ENCODE results near the gene CKAP4. TPM values are rescaled to one million over a fixed set of nuclear protein-coding genes. Genes with fewer than 3 reads are reported as not detected.

Gene CKAP4
- total RNA-seq, 2 experiments from 2014 or later = 14.7 to 15.7 TPM

DNA sequence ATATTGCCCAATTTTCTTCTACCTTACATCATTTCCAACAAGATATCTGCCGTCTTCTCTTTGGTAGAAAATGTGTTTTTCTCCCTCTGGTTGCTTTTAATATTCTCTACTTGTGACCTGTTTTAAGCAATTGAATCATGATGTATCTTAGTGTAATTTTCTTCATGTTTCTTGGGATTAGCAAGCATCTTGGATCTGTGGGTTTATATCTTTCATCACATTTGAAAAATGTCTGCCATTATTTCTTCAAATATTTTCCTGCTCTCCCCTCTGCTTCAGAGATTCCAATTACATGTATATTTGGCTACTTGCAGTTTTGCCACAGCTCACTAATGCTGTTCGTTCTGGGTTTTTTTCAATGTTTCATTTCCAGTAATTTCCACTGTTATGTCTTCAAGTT, 30.1 kb downstream of the CKAP4 start:
- ChIA-PET POLR2A (no interaction called here), CTCF (no interaction called here)
- Histone ChIP-seq H3K4me1 (ENCODE audit: insufficient read depth, low read length) (no peaks in the 10 kb centered on the region), H3K27ac (ENCODE audit: low read depth in 1 of 2, low read length in 2 of 2) (no peak overlapping the region), H3K9me3 (ENCODE audit: control insufficient read depth in 1 of 2, insufficient read depth in 1 of 2, low read length in 2 of 2) (peaks cover 11 to 12% of the 10 kb centered on the region in 2 experiments), H3K27me3 (ENCODE audit: control insufficient read depth in 1 of 2, insufficient read depth in 2 of 2, low read length in 2 of 2) (peaks cover 8 to 20% of the 10 kb centered on the region in 2 experiments), H3K36me3 (ENCODE audit: insufficient read depth, low read length) (no peaks in the 10 kb centered on the region), H3K4me3 (ENCODE audit: low read length) (no peak overlapping the region)
- intact Hi-C loops (cut with DNase I, micrococcal nuclease) = no loop called here
- H3K4me1 Mint-ChIP-seq (ENCODE audit: low read depth) = no peaks in the 10 kb centered on the region
- peaks cover 8% of the 10 kb centered on the region for H3K9me3 Mint-ChIP-seq
- H3K36me3 Mint-ChIP-seq (ENCODE audit: low read depth) = no peaks in the 10 kb centered on the region
- TF ChIP-seq, protein P1, sequence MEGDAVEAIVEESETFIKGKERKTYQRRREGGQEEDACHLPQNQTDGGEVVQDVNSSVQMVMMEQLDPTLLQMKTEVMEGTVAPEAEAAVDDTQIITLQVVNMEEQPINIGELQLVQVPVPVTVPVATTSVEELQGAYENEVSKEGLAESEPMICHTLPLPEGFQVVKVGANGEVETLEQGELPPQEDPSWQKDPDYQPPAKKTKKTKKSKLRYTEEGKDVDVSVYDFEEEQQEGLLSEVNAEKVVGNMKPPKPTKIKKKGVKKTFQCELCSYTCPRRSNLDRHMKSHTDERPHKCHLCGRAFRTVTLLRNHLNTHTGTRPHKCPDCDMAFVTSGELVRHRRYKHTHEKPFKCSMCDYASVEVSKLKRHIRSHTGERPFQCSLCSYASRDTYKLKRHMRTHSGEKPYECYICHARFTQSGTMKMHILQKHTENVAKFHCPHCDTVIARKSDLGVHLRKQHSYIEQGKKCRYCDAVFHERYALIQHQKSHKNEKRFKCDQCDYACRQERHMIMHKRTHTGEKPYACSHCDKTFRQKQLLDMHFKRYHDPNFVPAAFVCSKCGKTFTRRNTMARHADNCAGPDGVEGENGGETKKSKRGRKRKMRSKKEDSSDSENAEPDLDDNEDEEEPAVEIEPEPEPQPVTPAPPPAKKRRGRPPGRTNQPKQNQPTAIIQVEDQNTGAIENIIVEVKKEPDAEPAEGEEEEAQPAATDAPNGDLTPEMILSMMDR (IDR thresholded peaks at IDR 0.05) = no peak
- DNase-seq = no peak
- ATAC-seq (ENCODE audit: poor library complexity) = no peak
- H3K27me3 Mint-ChIP-seq = peaks cover 35% of the 10 kb centered on the region
- no peak overlapping the region for H3K27ac Mint-ChIP-seq
- no peak overlapping the region for H3K4me3 Mint-ChIP-seq

DNA sequence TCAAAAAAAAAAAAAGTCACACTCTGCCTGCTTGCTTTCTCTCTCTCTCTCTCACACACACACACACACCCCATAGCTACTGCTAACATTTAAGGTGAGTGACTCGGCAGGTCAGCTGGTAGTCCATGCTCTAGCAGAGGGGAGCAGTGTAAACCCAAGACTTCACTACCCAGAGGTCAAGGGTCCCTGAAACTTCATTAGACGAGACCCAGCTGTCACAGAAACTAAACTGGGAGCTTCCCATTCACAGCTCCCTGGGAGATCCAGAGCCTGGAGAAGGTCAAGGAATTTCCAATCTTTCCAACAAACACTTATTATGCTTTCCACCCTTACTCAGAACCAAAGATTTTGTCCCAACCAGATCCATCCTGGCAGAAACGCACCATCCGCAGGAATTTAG, 33.2 kb downstream of the CKAP4 start:
- Histone ChIP-seq H3K9me3 (ENCODE audit: control insufficient read depth in 1 of 2, insufficient read depth in 1 of 2, low read length in 2 of 2) (peaks cover 11 to 12% of the 10 kb centered on the region in 2 experiments), H3K36me3 (ENCODE audit: insufficient read depth, low read length) (no peaks in the 10 kb centered on the region), H3K4me3 (ENCODE audit: low read length) (no peak overlapping the region), H3K27me3 (ENCODE audit: control insufficient read depth in 1 of 2, insufficient read depth in 2 of 2, low read length in 2 of 2) (peaks cover 5 to 27% of the 10 kb centered on the region in 2 experiments), H3K27ac (ENCODE audit: low read depth in 1 of 2, low read length in 2 of 2) (no peak overlapping the region), H3K4me1 (ENCODE audit: insufficient read depth, low read length) (no peaks in the 10 kb centered on the region)
- Mint-ChIP-seq H3K4me3 (no peak overlapping the region), H3K9me3 (peaks cover 8% of the 10 kb centered on the region), H3K36me3 (ENCODE audit: low read depth) (no peaks in the 10 kb centered on the region), H3K4me1 (ENCODE audit: low read depth) (no peaks in the 10 kb centered on the region), H3K27ac (no peak overlapping the region), H3K27me3 (peaks cover 54% of the 10 kb centered on the region)
- no peak for DNase-seq
- intact Hi-C loops (cut with DNase I, micrococcal nuclease) = no loop called here
- no peak for ATAC-seq (ENCODE audit: poor library complexity)
- ChIA-PET CTCF (no interaction called here), POLR2A (no interaction called here)
- TF ChIP-seq, protein P1 (IDR thresholded peaks at IDR 0.05) = no peak

DNA sequence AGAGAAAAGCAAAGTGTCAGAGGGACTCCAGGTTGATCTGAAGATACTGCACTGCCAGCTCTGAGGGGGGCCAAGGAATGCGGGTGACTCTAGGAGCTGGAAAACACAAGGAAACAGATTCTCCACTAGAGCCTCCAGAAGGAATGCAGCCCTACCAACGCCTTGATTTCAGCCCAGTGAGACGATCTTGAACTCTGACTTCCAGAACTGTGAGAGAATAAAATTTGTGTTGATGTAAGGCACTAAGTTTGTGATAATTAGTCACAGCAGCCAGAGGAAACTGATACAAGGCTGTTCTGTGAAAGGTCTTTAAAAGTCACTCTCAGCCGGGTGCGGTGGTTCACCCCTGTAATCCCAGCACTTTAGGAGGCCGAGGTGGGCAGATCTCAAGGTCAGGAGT, 34.2 kb downstream of the CKAP4 start:
- DNase-seq = no peak
- Histone ChIP-seq H3K36me3 (ENCODE audit: insufficient read depth, low read length) (no peaks in the 10 kb centered on the region), H3K4me3 (ENCODE audit: low read length) (no peak overlapping the region), H3K4me1 (ENCODE audit: insufficient read depth, low read length) (no peaks in the 10 kb centered on the region), H3K27ac (ENCODE audit: low read depth in 1 of 2, low read length in 2 of 2) (no peak overlapping the region), H3K27me3 (ENCODE audit: control insufficient read depth in 1 of 2, insufficient read depth in 2 of 2, low read length in 2 of 2) (peaks cover 5 to 27% of the 10 kb centered on the region in 2 experiments), H3K9me3 (ENCODE audit: control insufficient read depth in 1 of 2, insufficient read depth in 1 of 2, low read length in 2 of 2) (peaks cover 7 to 11% of the 10 kb centered on the region in 2 experiments)
- CTCF ChIA-PET = no interaction called here
- no peak for ATAC-seq (ENCODE audit: poor library complexity)
- intact Hi-C loops (cut with DNase I, micrococcal nuclease) = no loop called here
- H3K9me3 Mint-ChIP-seq = peaks cover 8% of the 10 kb centered on the region
- no peak overlapping the region for H3K27ac Mint-ChIP-seq
- no peaks in the 10 kb centered on the region for H3K4me1 Mint-ChIP-seq (ENCODE audit: low read depth)
- TF ChIP-seq, protein P1 (IDR thresholded peaks at IDR 0.05) = no peak
- peaks cover 60% of the 10 kb centered on the region for H3K27me3 Mint-ChIP-seq
- no peaks in the 10 kb centered on the region for H3K36me3 Mint-ChIP-seq (ENCODE audit: low read depth)
- POLR2A ChIA-PET = no interaction called here
- H3K4me3 Mint-ChIP-seq = no peak overlapping the region

All from CD4-positive, alpha-beta T cell (primary cell).